ENCODE measurements around the gene SERHL2. TPM values are rescaled to one million over a fixed set of nuclear protein-coding genes. Genes with fewer than 3 reads are reported as not detected.

SERHL2 gene
- total and polyA plus RNA-seq, 2 experiments from 2014 or later = 4.8 to 5.0 TPM

DNA sequence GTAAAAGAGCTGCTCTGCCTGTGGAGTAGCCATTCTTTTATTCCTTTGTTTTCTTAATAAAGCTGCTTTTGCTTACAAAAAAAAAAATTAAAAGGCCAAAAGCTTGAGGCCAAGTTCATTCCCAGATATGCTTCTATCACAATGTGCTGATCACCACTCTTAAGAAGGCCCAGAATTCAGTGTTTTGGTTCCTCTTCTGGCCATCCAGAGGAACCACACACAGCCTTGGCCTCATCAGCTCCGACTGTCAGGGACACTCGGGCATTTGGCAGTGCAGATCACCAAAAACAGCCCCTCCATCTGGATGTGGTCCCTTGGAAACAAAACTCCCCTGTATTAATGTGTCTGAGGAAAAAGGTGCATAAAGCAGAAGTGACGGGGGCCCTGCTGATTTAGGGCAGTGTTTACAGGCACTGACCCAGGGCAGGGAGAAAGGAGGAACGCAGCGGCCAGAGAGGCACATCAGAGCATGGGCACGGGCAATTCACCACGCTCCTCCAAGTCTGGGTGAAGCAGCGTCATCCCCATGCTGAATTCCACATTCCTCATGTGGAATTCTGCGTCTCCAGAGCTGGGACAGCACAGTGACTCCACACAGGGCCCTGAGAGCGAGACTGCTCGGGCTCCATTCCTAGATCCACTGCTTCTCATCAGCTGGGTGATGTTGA lies 43.2 kb downstream of the SERHL2 start:
- no peak for DNase-seq
- Histone ChIP-seq H3K4me3 (no peak overlapping the region), H2AFZ (no peak overlapping the region), H3K4me2 (ENCODE audit: unreplicated experiment) (no peak overlapping the region), H3K27me3 (replicated peaks; ENCODE audit: insufficient read depth) (no peaks in the 10 kb centered on the region), H3K79me2 (ENCODE audit: insufficient read depth) (peaks cover 66% of the 10 kb centered on the region), H3K9me3 (ENCODE audit: low read depth) (no peaks in the 10 kb centered on the region), H3F3A (ENCODE audit: insufficient read depth) (no peaks in the 10 kb centered on the region), H3K9ac (no peak overlapping the region), H3K27ac (no peak overlapping the region), H3K9me2 (ENCODE audit: insufficient read depth) (no peaks in the 10 kb centered on the region), H3K36me3 (ENCODE audit: low read depth) (peaks cover 55% of the 10 kb centered on the region), H4K20me1 (ENCODE audit: insufficient read depth) (no peaks in the 10 kb centered on the region), H3K4me1 (ENCODE audit: insufficient read depth) (no peaks in the 10 kb centered on the region)
- TF ChIP-seq EZH2phosphoT487 (IDR thresholded peaks at IDR 0.05; ENCODE audit: insufficient read depth, low read depth) = no peak
- TF ChIP-seq EZH2 (IDR thresholded peaks at IDR 0.05; ENCODE audit: insufficient read depth, poor library complexity, severe bottlenecking) = no peak
- 83 to 86% methylated on average over 11 of the region's 11 CpGs for WGBS, 2 experiments (ENCODE audit: low coverage in 1 of 2, low lambda C conversion rate in 2 of 2, missing lambda C conversion rate in 2 of 2)
- in situ Hi-C loops (cut with MboI) = no loop called here

DNA sequence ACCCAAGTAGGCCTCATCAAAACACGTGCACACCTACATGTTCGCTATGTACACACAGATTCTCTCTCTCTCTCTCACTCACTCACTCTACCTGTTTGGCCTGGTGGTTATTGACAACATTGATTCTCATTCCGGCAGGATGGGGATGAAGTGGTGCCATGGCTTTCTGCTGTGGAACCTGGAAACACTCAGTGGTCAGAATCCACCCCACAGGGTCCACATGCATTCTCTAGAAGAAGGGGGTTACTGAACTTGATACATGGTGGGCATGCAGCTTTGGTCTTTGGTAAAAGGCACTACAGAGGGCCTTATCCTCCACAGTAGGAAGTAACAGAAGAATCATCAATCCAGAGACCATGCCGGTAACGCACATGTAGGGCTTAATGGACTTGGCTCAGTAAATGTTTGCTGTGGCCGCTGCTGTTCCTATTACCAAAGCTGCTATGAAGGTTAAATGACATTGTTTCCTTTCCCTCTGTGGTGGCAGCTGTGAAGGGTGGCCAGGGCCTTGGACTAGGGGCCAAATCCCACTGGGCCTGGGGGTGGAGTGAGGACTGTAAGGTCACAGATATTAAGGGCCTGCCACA lies 48.2 kb downstream of the SERHL2 start:
- Histone ChIP-seq H3K4me1 (ENCODE audit: insufficient read depth) (peaks cover 9% of the 10 kb centered on the region), H3K9ac (no peak overlapping the region), H3K9me3 (ENCODE audit: low read depth) (no peaks in the 10 kb centered on the region), H2AFZ (no peak overlapping the region), H3F3A (ENCODE audit: insufficient read depth) (no peaks in the 10 kb centered on the region), H3K27ac (no peak overlapping the region), H3K79me2 (ENCODE audit: insufficient read depth) (peaks cover 100% of the 10 kb centered on the region), H3K27me3 (replicated peaks; ENCODE audit: insufficient read depth) (no peaks in the 10 kb centered on the region), H4K20me1 (ENCODE audit: insufficient read depth) (0 out of 2 replicates have a peak, but pooled peaks cover 4% of the 10 kb centered on the region), H3K36me3 (ENCODE audit: low read depth) (peaks cover 43% of the 10 kb centered on the region), H3K9me2 (ENCODE audit: insufficient read depth) (no peaks in the 10 kb centered on the region), H3K4me2 (ENCODE audit: unreplicated experiment) (no peak overlapping the region), H3K4me3 (no peak overlapping the region)
- no peak for DNase-seq
- WGBS, 2 experiments (ENCODE audit: low coverage in 1 of 2, low lambda C conversion rate in 2 of 2, missing lambda C conversion rate in 2 of 2) = 89 to 92% methylated on average over 6 of the region's 6 CpGs
- TF ChIP-seq EZH2 (IDR thresholded peaks at IDR 0.05; ENCODE audit: insufficient read depth, poor library complexity, severe bottlenecking) (no peak), EZH2phosphoT487 (IDR thresholded peaks at IDR 0.05; ENCODE audit: insufficient read depth, low read depth) (no peak)
- in situ Hi-C loops (cut with MboI) = no loop called here

DNA sequence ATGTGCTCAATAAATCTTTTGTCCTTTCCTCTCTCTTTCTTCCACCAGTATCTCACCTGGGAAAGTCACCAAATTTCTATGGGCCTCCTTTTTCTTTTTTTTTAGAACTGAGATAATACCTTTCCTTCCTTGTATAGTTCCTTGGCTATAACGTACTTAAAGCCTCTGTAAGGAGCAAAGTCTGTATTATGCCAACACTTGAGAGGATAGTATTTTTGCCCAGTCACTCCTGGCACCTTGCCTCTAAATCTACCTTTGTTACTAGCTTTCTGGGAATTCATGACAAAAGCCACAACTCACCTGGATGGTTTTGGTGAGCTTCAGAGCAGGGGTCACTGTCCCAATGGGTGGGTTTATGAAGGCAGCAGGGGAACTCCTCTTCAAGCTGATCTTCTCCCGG lies 48.7 kb downstream of the SERHL2 start:
- in situ Hi-C loops (cut with MboI) = no loop called here
- H3K36me3 ChIP-seq (ENCODE audit: low read depth) = peaks cover 43% of the 10 kb centered on the region

DNA sequence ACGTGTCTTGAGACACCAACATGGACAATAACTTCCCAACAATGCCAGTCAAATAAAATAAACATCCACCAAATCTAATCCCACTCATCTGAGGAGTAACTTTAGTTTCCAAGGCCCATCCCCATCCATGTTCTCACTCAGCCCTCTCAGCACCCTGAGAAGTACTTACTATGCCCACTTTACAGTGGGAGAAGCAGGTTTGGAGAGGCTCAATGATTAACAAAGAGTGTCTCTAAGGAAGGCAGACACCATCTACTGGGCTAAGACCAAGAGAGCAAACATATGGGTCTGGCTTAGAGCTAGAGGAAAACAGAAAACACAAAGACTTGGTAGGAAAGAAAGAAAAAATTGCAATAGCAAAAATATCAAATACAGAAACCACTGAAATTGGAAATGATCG lies 49.7 kb downstream of the SERHL2 start:
- Histone ChIP-seq H2AFZ (no peak overlapping the region), H3K9me2 (ENCODE audit: insufficient read depth) (no peaks in the 10 kb centered on the region), H3K9me3 (ENCODE audit: low read depth) (no peaks in the 10 kb centered on the region), H3K4me2 (ENCODE audit: unreplicated experiment) (no peak overlapping the region), H4K20me1 (ENCODE audit: insufficient read depth) (0 out of 2 replicates have a peak, but pooled peaks cover 4% of the 10 kb centered on the region), H3K9ac (no peak overlapping the region), H3K4me3 (no peak overlapping the region), H3F3A (ENCODE audit: insufficient read depth) (0 out of 2 replicates have a peak, but pooled peaks cover 2% of the 10 kb centered on the region), H3K27ac (no peak overlapping the region), H3K4me1 (ENCODE audit: insufficient read depth) (peaks cover 11% of the 10 kb centered on the region), H3K36me3 (ENCODE audit: low read depth) (peaks cover 42% of the 10 kb centered on the region), H3K27me3 (replicated peaks; ENCODE audit: insufficient read depth) (no peaks in the 10 kb centered on the region), H3K79me2 (ENCODE audit: insufficient read depth) (peaks cover 99% of the 10 kb centered on the region)
- TF ChIP-seq EZH2 (IDR thresholded peaks at IDR 0.05; ENCODE audit: insufficient read depth, poor library complexity, severe bottlenecking) (no peak), EZH2phosphoT487 (IDR thresholded peaks at IDR 0.05; ENCODE audit: insufficient read depth, low read depth) (no peak)
- in situ Hi-C loops (cut with MboI) = no loop called here
- DNase-seq = no peak
- WGBS, 2 experiments (ENCODE audit: low coverage in 1 of 2, low lambda C conversion rate in 2 of 2, missing lambda C conversion rate in 2 of 2) = 95 to 100% methylated on average over 2 of the region's 2 CpGs

More for the DNA sequence above, 48.7 kb downstream of the SERHL2 start:
- H3K4me2 ChIP-seq (ENCODE audit: unreplicated experiment) = no peak overlapping the region
- H4K20me1 ChIP-seq (ENCODE audit: insufficient read depth) = 0 out of 2 replicates have a peak, but pooled peaks cover 4% of the 10 kb centered on the region
- no peak overlapping the region for H3K27ac ChIP-seq
- TF ChIP-seq EZH2 (IDR thresholded peaks at IDR 0.05; ENCODE audit: insufficient read depth, poor library complexity, severe bottlenecking) (no peak), EZH2phosphoT487 (IDR thresholded peaks at IDR 0.05; ENCODE audit: insufficient read depth, low read depth) (no peak)
- DNase-seq = no peak
- H3K79me2 ChIP-seq (ENCODE audit: insufficient read depth) = peaks cover 99% of the 10 kb centered on the region
- H3K4me3 ChIP-seq = no peak overlapping the region
- H2AFZ ChIP-seq = no peak overlapping the region
- H3F3A ChIP-seq (ENCODE audit: insufficient read depth) = no peaks in the 10 kb centered on the region
- no peaks in the 10 kb centered on the region for H3K9me3 ChIP-seq (ENCODE audit: low read depth)
- WGBS, 2 experiments (ENCODE audit: low coverage in 1 of 2, low lambda C conversion rate in 2 of 2, missing lambda C conversion rate in 2 of 2) = 62 to 70% methylated on average over 2 of the region's 2 CpGs
- H3K9ac ChIP-seq = no peak overlapping the region
- H3K4me1 ChIP-seq (ENCODE audit: insufficient read depth) = peaks cover 9% of the 10 kb centered on the region
- H3K9me2 ChIP-seq (ENCODE audit: insufficient read depth) = no peaks in the 10 kb centered on the region
- H3K27me3 ChIP-seq (replicated peaks; ENCODE audit: insufficient read depth) = no peaks in the 10 kb centered on the region
